Mesodermal cell (in vitro differentiated cells): ENCODE results near the gene ZFP82.
A peak's percentile ranks its signal among the peaks of the same experiment; 100 is the strongest.

ENCODE experiments used
- H3K27ac ChIP-seq: 2 replicates; pipeline ENCODE4 v1.7.0; 2013; ENCODE audit warnings: mild to moderate bottlenecking, low read depth, low read length, moderate library complexity; ENCODE audit not compliant: severe bottlenecking
- H3K36me3 ChIP-seq: 2 replicates; pipeline ENCODE4 v1.7.1; 2013; ENCODE audit warnings: mild to moderate bottlenecking, low read length, moderate library complexity; ENCODE audit not compliant: control insufficient read depth, insufficient read depth
- H3K4me1 ChIP-seq: one replicate; pipeline ENCODE4 v1.7.1; 2013; ENCODE audit warnings: mild to moderate bottlenecking, low read length; ENCODE audit not compliant: insufficient read depth, control insufficient read depth, poor library complexity, severe bottlenecking
- H3K4me3 ChIP-seq: 2 replicates; pipeline ENCODE4 v1.7.0; 2013; ENCODE audit warnings: low read length, control low read depth, mild to moderate bottlenecking; ENCODE audit not compliant: insufficient read depth, poor library complexity, severe bottlenecking; ENCODE audit errors: extremely low read depth
- H3K9me3 ChIP-seq: 2 replicates; pipeline ENCODE4 v1.7.1; 2013; ENCODE audit warnings: mild to moderate bottlenecking, low read length, moderate library complexity; ENCODE audit not compliant: control insufficient read depth
- WGBS, 2 experiments: methylation state at CpG; one replicate each; pipeline ENCODE4 v1.1.5; 2013; ENCODE audit warnings: missing lambda C conversion rate in 2 of 2; ENCODE audit not compliant: insufficient coverage in 2 of 2; 5-methylcytosine and 5-hydroxymethylcytosine counted together

ZFP82 gene

GRCh38 chr19:36409841-36410240, 8.6 kb downstream of the ZFP82 start:
- no peak overlapping the region for H3K4me3 ChIP-seq
- 100% methylated on average over 1 of the region's 5 CpGs; no CpG with 5 or more reads in 1 of the 2 experiments for WGBS, 2 experiments
- peaks cover 14% of the 10 kb centered on the region for H3K9me3 ChIP-seq
- H3K27ac ChIP-seq: peak overlapping the region; percentile 45
- no peaks in the 10 kb centered on the region for H3K4me1 ChIP-seq
- peaks cover 91% of the 10 kb centered on the region for H3K36me3 ChIP-seq

- peaks cover 90% of the 10 kb centered on the region for H3K36me3 ChIP-seq
- H3K4me3 ChIP-seq: no peak overlapping the region
- no peak overlapping the region for H3K27ac ChIP-seq
- H3K9me3 ChIP-seq: peaks cover 9% of the 10 kb centered on the region
- 100% methylated on average over 3 of the region's 3 CpGs; no CpG with 5 or more reads in 1 of the 2 experiments for WGBS, 2 experiments
- no peaks in the 10 kb centered on the region for H3K4me1 ChIP-seq
Measured at GRCh38 chr19:36408101-36408500, 10.3 kb downstream of the ZFP82 start.

GRCh38 chr19:36404498-36404897, 13.9 kb downstream of the ZFP82 start:
- H3K4me3 ChIP-seq: no peak overlapping the region
- no peak overlapping the region for H3K27ac ChIP-seq
- H3K9me3 ChIP-seq: peaks cover 17% of the 10 kb centered on the region
- no peaks in the 10 kb centered on the region for H3K4me1 ChIP-seq
- H3K36me3 ChIP-seq: peaks cover 88% of the 10 kb centered on the region
- 80 to 93% methylated on average over 1 to 3 of the region's 3 CpGs for WGBS, 2 experiments

DNA sequence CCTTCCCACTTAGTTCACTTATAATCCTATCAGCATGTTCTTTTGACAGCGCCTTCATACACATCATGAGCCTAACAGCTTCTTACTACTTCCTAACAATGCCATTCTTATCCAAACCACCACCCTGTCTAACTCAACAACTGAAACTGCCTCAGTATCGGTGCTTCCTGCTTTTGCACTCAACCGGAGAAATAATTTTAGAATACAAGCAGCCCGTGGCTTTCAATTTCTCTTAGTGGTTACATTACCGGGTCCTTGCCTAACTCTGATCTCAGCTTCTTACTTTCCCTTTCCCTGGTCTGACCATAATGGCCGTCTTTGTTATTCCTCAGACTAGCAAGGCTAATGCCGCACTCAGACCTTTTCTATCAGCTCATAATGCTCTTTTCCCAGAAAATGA, 17.0 kb downstream of the ZFP82 start:
- 96 to 100% methylated on average over 7 of the region's 7 CpGs for WGBS, 2 experiments
- no peak overlapping the region for H3K4me3 ChIP-seq
- H3K9me3 ChIP-seq: peaks cover 23% of the 10 kb centered on the region
- peaks cover 88% of the 10 kb centered on the region for H3K36me3 ChIP-seq
- H3K4me1 ChIP-seq: no peaks in the 10 kb centered on the region
- no peak overlapping the region for H3K27ac ChIP-seq

- WGBS, 2 experiments: 89 to 100% methylated on average over 1 to 3 of the region's 3 CpGs
- no peaks in the 10 kb centered on the region for H3K4me1 ChIP-seq
- H3K4me3 ChIP-seq: no peak overlapping the region
- peaks cover 88% of the 10 kb centered on the region for H3K36me3 ChIP-seq
- H3K27ac ChIP-seq: no peak overlapping the region
- H3K9me3 ChIP-seq: peaks cover 45% of the 10 kb centered on the region
Measured at GRCh38 chr19:36398571-36398970, 19.9 kb downstream of the ZFP82 start.

- Histone ChIP-seq H3K4me1 (no peaks in the 10 kb centered on the region), H3K27ac (no peak overlapping the region), H3K4me3 (no peak overlapping the region), H3K36me3 (peaks cover 67% of the 10 kb centered on the region), H3K9me3 (peaks cover 74% of the 10 kb centered on the region)
- WGBS, 2 experiments: 96 to 98% methylated on average over 3 to 5 of the region's 11 CpGs
Measured at GRCh38 chr19:36392916-36393673, 25.3 kb downstream of the ZFP82 start.

DNA sequence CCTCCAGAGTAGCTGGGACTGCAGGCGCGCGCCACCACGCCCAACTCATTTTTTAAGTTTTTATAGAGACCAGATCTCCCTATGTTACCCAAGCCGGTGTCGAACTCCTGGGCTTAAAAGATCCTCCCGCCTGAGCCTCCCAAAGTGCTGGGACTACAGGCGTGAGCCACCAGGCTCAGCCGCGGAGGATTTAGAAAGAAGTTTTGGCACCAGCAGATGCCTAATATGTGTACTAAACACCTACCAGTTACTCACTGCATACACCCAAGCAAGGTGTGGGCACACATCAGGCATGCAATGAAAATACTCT, 39.0 kb downstream of the ZFP82 start:
- H3K4me1 ChIP-seq: no peaks in the 10 kb centered on the region
- WGBS, 2 experiments: 90 to 95% methylated on average over 10 of the region's 10 CpGs
- H3K36me3 ChIP-seq: peaks cover 6% of the 10 kb centered on the region
- H3K4me3 ChIP-seq: peak overlapping the region; percentile 83
- no peak overlapping the region for H3K27ac ChIP-seq
- H3K9me3 ChIP-seq: peaks cover 9% of the 10 kb centered on the region

DNA sequence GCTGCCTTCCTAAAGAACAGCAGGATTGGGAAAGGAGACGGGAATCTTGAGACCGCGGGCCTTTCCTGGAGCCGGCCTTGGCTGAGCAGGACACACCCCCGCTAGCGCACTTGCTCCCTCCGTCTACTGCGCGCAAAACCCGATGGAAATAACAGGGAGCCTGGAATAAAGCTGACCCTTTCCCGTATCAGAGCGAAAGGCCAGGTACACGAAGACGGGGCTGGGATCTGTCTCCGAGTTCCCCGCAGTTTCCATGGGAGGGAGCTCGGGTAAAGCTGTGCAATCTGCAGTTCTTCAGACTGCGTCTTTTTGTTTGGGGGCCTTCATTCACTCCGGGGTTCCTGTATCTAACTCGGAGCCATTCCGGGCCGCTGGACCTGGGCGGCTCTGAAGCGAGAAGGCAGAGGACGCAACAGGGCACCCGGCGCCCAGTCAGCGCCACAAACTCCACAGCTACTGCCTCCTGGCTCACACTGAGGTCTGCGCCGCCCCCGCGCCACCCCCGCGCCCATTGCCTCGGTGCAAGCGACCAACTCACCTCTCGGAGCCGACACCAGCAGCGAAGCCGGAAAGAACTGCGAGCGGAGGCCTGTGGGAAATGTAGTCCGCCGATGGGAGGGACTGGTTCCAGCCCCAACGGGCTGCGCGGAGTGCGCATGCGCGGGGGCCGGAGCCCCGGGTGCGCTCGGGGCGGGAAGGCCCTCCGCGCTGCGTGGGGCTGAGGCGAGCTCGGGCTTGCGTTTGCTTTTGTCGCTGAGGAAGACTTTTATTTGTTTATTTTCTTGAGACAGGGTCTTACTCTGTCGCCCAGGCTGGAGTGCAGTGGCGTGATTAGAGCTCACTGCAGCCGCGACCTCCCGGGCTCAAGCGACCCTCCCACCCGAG, 39.6 kb downstream of the ZFP82 start, which contains the start of gene ZFP14:
ZFP14 (minus strand) TSS at position 577 of the 885 bp plus-strand sequence. CDS start 11,309 bp downstream, outside the sequence.
- Histone ChIP-seq H3K9me3 (peaks cover 9% of the 10 kb centered on the region), H3K4me1 (no peaks in the 10 kb centered on the region), H3K27ac (peak within 1 kb of the TSS; percentile 88), H3K4me3 (peak within 1 kb of the TSS; percentile 83), H3K36me3 (peaks cover 6% of the 10 kb centered on the region)
- 9 to 10% methylated on average over 60 to 66 of the region's 69 CpGs for WGBS, 2 experiments

DNA sequence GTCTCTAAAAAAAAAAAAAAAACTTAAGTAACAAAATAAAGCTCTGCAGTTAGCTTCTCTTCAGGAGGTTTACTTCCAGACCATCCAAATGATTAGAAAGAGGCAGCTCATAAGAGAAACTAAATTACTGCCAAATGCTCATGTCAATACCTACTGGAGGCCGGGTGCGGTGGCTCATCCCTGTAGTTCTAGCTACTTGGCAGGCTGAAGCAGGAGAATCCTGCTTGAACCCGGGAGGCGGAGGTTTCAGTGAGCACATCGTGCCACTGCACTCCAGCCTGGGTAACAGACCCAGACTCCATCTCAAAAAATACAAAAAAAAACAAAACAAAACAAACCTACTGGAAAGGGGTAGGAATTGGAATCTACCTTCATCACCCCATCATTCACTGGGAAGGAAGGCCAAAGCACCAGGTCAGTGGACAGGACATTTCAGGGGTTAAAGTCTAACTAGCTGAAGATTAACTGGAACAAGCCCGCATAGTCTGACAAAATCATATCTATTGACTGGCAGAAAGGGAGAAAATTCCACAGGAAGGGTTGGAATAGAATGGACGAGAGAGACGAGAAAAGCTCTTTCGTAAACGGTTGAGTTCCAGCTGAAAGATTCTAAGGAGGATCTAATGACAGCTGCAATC, 40.8 kb downstream of the ZFP82 start:
- WGBS, 2 experiments: 80 to 93% methylated on average over 6 to 8 of the region's 10 CpGs
- Histone ChIP-seq H3K4me1 (no peaks in the 10 kb centered on the region), H3K4me3 (peak overlapping the region; percentile 83), H3K9me3 (peaks cover 9% of the 10 kb centered on the region), H3K36me3 (peaks cover 6% of the 10 kb centered on the region), H3K27ac (no peak overlapping the region)

- no peaks in the 10 kb centered on the region for H3K9me3 ChIP-seq
- 100% methylated on average over 2 to 4 of the region's 5 CpGs for WGBS, 2 experiments
- H3K27ac ChIP-seq: no peak overlapping the region
- peaks cover 11% of the 10 kb centered on the region for H3K36me3 ChIP-seq
- H3K4me1 ChIP-seq: no peaks in the 10 kb centered on the region
- no peak overlapping the region for H3K4me3 ChIP-seq
Measured at GRCh38 chr19:36373638-36374156, 44.7 kb downstream of the ZFP82 start.
